MCF 10A (cell line): ENCODE results near the gene ADORA1. TPM values are rescaled to one million over a fixed set of nuclear protein-coding genes. Genes with fewer than 3 reads are reported as not detected.

Source experiments
- BruUV-seq: library from RNA; stranded (reverse); fragments of 400-500 nt; replicated peaks from 2 replicates; lab custom pipeline; 2021; lab: Mats Ljungman, UMichigan
- CTCF ChIA-PET: fragments of 300-600 bp; sonication (Branson Sonifier 250); formaldehyde crosslinking; extraction: SDS; loops from one replicate; lab custom pipeline; 2021; ENCODE audit warnings: antibody characterized with exemption, inconsistent platforms; lab: Yijun Ruan, JAX
- POLR2A ChIA-PET: fragments of 300-600, 350-650 bp; sonication (Branson Sonifier 250); formaldehyde crosslinking; extraction: SDS; loops from one replicate; lab custom pipeline; 2020; ENCODE audit warnings: antibody characterized with exemption, inconsistent platforms; lab: Yijun Ruan, JAX
- DNase-seq: peaks from one replicate; pipeline ENCODE4 v3.0.0-alpha.2; 2018; ENCODE audit not compliant: unreplicated experiment
- H3K27ac Mint-ChIP-seq: one replicate; pipeline ENCODE4 v1.8.0; 2022; ENCODE audit warnings: mild to moderate bottlenecking, low read depth, mixed read lengths; ENCODE audit not compliant: unreplicated experiment
- H3K27me3 Mint-ChIP-seq: one replicate; pipeline ENCODE4 v1.8.0; 2022; ENCODE audit warnings: mixed read lengths; ENCODE audit not compliant: insufficient read depth, unreplicated experiment
- H3K36me3 Mint-ChIP-seq: one replicate; pipeline ENCODE4 v1.8.0; 2022; ENCODE audit warnings: mild to moderate bottlenecking, moderate library complexity, mixed read lengths; ENCODE audit not compliant: insufficient read depth, unreplicated experiment
- H3K4me1 Mint-ChIP-seq: one replicate; pipeline ENCODE4 v1.8.0; 2022; ENCODE audit warnings: mixed read lengths; ENCODE audit not compliant: insufficient read depth, unreplicated experiment
- H3K4me3 Mint-ChIP-seq: one replicate; pipeline ENCODE4 v1.8.0; 2022; ENCODE audit warnings: mild to moderate bottlenecking, moderate library complexity, mixed read lengths; ENCODE audit not compliant: unreplicated experiment
- H3K9me3 Mint-ChIP-seq: one replicate; pipeline ENCODE4 v1.8.0; 2022; ENCODE audit warnings: mixed read lengths; ENCODE audit not compliant: unreplicated experiment
- intact Hi-C: fragments of 100-400 bp; cut with micrococcal nuclease; formaldehyde crosslinking; loops from 2 replicates; pipeline ENCODE4 v1.14.1; 2022
- total RNA-seq: library from RNA; stranded (reverse); gene quantifications from 2 replicates; pipeline ENCODE4 v1.2.3, GENCODE V29; 2022
- TF ChIP-seq, protein P1 (sequence below): fragments of 200-600 bp; IDR thresholded peaks from one replicate; pipeline ENCODE4 v1.8.0; 2022; ENCODE audit warnings: antibody characterized with exemption, mild to moderate bottlenecking; ENCODE audit not compliant: unreplicated experiment

ADORA1 gene
- total RNA-seq, 1 experiment from 2014 or later, result 0.26 TPM

DNA sequence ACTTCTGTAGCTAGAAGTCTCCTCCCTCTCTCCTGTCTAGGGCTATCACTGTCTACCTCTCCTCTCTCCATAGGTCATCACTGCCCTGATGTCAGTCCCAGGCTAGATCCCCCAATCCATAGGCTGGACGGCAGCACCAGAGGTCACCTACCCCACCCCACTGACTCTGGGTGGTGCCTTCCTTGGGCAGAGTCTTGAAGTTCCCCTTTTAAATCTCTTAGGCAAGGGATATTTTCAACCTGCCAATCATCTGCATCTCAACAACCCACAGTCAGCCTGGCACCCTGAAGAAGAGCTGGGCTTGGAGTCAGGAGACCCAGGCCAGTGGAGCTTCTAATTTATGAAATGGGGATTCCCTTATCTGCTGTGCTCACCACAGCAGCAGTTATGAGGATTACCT lies 34.9 kb downstream of the ADORA1 start:
- Mint-ChIP-seq H3K27me3 (peaks cover 14% of the 10 kb centered on the region), H3K4me1 (peaks cover 4% of the 10 kb centered on the region), H3K27ac (no peak overlapping the region), H3K9me3 (peaks cover 21% of the 10 kb centered on the region), H3K4me3 (no peak overlapping the region), H3K36me3 (no peaks in the 10 kb centered on the region)
- TF ChIP-seq, protein P1, sequence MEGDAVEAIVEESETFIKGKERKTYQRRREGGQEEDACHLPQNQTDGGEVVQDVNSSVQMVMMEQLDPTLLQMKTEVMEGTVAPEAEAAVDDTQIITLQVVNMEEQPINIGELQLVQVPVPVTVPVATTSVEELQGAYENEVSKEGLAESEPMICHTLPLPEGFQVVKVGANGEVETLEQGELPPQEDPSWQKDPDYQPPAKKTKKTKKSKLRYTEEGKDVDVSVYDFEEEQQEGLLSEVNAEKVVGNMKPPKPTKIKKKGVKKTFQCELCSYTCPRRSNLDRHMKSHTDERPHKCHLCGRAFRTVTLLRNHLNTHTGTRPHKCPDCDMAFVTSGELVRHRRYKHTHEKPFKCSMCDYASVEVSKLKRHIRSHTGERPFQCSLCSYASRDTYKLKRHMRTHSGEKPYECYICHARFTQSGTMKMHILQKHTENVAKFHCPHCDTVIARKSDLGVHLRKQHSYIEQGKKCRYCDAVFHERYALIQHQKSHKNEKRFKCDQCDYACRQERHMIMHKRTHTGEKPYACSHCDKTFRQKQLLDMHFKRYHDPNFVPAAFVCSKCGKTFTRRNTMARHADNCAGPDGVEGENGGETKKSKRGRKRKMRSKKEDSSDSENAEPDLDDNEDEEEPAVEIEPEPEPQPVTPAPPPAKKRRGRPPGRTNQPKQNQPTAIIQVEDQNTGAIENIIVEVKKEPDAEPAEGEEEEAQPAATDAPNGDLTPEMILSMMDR, result no peak
- intact Hi-C loops, result no loop called here
- BruUV-seq, result no TSS peak
- CTCF ChIA-PET, result interaction anchor here (0.7 to 4.3 kb wide), 9 partner anchors 8 to 180 kb away, joined by 3 to 34 read pairs (median 3); no protein-coding TSS in a partner anchor
- DNase-seq, result no peak
- POLR2A ChIA-PET, result interaction anchor here (0.6 to 1.4 kb wide), 3 partner anchors 10 to 1133 kb away, joined by 3 to 4 read pairs (median 3); no protein-coding TSS in a partner anchor

DNA sequence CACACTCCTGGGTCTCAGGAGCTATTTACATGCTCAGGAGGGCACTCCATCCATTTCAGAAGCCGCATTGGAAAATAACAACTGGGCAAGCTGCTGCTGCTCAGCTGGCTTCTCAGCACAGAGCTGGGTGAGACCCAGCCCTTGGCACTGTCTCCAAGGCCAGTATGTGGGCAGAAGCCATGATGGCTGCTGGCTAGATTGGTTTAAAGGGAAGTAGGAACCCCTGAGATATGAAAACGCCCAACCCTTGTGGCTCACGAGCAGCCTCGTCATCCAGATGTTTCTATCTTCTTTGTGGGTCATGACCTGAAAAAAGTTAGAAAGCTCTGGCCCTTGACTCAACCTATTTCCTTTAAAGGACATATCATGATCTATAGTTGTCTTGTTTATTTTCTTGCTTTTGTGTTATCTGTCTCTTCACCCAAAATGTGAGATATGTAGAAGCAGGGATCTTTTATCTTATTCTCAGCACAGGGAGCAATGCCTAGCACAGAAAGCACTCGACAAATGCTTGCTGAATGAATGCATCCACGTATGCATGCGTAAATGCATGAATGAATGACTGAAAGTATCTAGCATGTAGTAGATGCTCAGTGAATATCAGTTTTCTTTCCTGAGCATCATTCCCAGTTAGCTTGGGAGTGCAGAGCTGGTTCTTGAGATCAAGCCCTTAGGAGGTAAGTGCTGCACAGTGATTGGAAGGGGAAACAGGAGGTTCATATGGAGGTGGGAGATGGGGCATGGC lies 36.5 kb downstream of the ADORA1 start:
- TF ChIP-seq, protein P1, result no peak
- POLR2A ChIA-PET, result no interaction called here
- Mint-ChIP-seq H3K9me3 (peaks cover 8% of the 10 kb centered on the region), H3K27ac (no peak overlapping the region), H3K36me3 (no peaks in the 10 kb centered on the region), H3K4me3 (no peak overlapping the region), H3K27me3 (peaks cover 14% of the 10 kb centered on the region), H3K4me1 (peaks cover 5% of the 10 kb centered on the region)
- no TSS peak for BruUV-seq
- no peak for DNase-seq
- intact Hi-C loops, result no loop called here
- CTCF ChIA-PET, result interaction anchor here (0.5 to 4.3 kb wide), 8 partner anchors 7 to 368 kb away, joined by 3 to 21 read pairs (median 4); no protein-coding TSS in a partner anchor

DNA sequence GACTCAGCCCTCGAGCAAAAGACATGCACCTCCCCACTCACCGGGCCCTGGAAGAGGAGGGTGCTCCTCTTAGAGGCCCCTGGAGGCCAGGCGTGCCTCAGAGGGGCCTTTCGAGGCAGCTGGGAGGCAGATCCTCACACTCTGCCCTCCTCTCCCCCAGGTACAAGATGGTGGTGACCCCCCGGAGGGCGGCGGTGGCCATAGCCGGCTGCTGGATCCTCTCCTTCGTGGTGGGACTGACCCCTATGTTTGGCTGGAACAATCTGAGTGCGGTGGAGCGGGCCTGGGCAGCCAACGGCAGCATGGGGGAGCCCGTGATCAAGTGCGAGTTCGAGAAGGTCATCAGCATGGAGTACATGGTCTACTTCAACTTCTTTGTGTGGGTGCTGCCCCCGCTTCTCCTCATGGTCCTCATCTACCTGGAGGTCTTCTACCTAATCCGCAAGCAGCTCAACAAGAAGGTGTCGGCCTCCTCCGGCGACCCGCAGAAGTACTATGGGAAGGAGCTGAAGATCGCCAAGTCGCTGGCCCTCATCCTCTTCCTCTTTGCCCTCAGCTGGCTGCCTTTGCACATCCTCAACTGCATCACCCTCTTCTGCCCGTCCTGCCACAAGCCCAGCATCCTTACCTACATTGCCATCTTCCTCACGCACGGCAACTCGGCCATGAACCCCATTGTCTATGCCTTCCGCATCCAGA lies 37.7 kb downstream of the ADORA1 start:
- peaks cover 5% of the 10 kb centered on the region for H3K4me1 Mint-ChIP-seq
- TF ChIP-seq, protein P1, result no peak
- no TSS peak for BruUV-seq
- no peaks in the 10 kb centered on the region for H3K36me3 Mint-ChIP-seq
- intact Hi-C loops, result no loop called here
- POLR2A ChIA-PET, result no interaction called here
- CTCF ChIA-PET, result interaction anchor here (1.2 to 15.6 kb wide), 9 partner anchors 8 to 126 kb away, joined by 3 to 334 read pairs (median 5); no protein-coding TSS in a partner anchor
- no peak overlapping the region for H3K27ac Mint-ChIP-seq
- peaks cover 14% of the 10 kb centered on the region for H3K27me3 Mint-ChIP-seq
- no peaks in the 10 kb centered on the region for H3K9me3 Mint-ChIP-seq
- no peak for DNase-seq
- H3K4me3 Mint-ChIP-seq, result no peak overlapping the region

DNA sequence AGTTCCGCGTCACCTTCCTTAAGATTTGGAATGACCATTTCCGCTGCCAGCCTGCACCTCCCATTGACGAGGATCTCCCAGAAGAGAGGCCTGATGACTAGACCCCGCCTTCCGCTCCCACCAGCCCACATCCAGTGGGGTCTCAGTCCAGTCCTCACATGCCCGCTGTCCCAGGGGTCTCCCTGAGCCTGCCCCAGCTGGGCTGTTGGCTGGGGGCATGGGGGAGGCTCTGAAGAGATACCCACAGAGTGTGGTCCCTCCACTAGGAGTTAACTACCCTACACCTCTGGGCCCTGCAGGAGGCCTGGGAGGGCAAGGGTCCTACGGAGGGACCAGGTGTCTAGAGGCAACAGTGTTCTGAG lies 38.3 kb downstream of the ADORA1 start:
- ChIA-PET POLR2A (no interaction called here), CTCF (interaction anchor here (1.2 to 15.6 kb wide), 5 partner anchors 11 to 121 kb away, joined by 4 to 334 read pairs (median 5); no protein-coding TSS in a partner anchor)
- no peaks in the 10 kb centered on the region for H3K9me3 Mint-ChIP-seq
- H3K27me3 Mint-ChIP-seq, result peaks cover 14% of the 10 kb centered on the region
- intact Hi-C loops, result no loop called here
- no peak overlapping the region for H3K4me3 Mint-ChIP-seq
- no TSS peak for BruUV-seq
- H3K36me3 Mint-ChIP-seq, result no peaks in the 10 kb centered on the region
- DNase-seq, result no peak
- H3K4me1 Mint-ChIP-seq, result peaks cover 5% of the 10 kb centered on the region
- TF ChIP-seq, protein P1, result no peak
- no peak overlapping the region for H3K27ac Mint-ChIP-seq
